HG03097 (cell line): ENCODE data around the gene PLAAT4.
A peak's percentile ranks its signal among the peaks of the same experiment; 100 is the strongest.
"Not testable (repeated sequence)": the region's sequence is repeated elsewhere in the genome, so short reads cannot be mapped to it uniquely, and the experiment has no call there.

ENCODE experiments used
- ATAC-seq: cut with Tn5 transposase; IDR thresholded peaks from one replicate; pipeline ENCODE4 v1.9.1; 2021; ENCODE audit not compliant: unreplicated experiment, low FRiP score

PLAAT4 gene

GRCh38 chr11:63564784-63565350 lies 28.3 kb downstream of the PLAAT4 start:
- ATAC-seq: no peak

- peak; percentile 74 for ATAC-seq
Measured at GRCh38 chr11:63567044-63567840, 30.6 kb downstream of the PLAAT4 start.

- no peak for ATAC-seq
Measured at GRCh38 chr11:63569570-63569969, 33.0 kb downstream of the PLAAT4 start.

- ATAC-seq: no peak
Measured at GRCh38 chr11:63572026-63572688, 35.5 kb downstream of the PLAAT4 start.

- ATAC-seq: peak; percentile 61
Measured at GRCh38 chr11:63573881-63574855, 37.6 kb downstream of the PLAAT4 start.

GRCh38 chr11:63574856-63575602 lies 38.4 kb downstream of the PLAAT4 start:
- ATAC-seq: no peak

- not testable (repeated sequence) for ATAC-seq
Measured at GRCh38 chr11:63578882-63579281, 42.3 kb downstream of the PLAAT4 start.

- not testable (repeated sequence) for ATAC-seq
Measured at GRCh38 chr11:63581224-63581623, 44.6 kb downstream of the PLAAT4 start.

- no peak for ATAC-seq
Measured at GRCh38 chr11:63583357-63583677, 46.7 kb downstream of the PLAAT4 start.

GRCh38 chr11:63586451-63587166 lies 50.0 kb downstream of the PLAAT4 start:
- ATAC-seq: no peak

GRCh38 chr11:63589000-63589399 lies 52.4 kb downstream of the PLAAT4 start:
- no peak for ATAC-seq

- no peak for ATAC-seq
Measured at GRCh38 chr11:63590024-63590788, 53.6 kb downstream of the PLAAT4 start.

- no peak for ATAC-seq
Measured at GRCh38 chr11:63592975-63593395, 56.4 kb downstream of the PLAAT4 start.

- ATAC-seq: no peak
Measured at GRCh38 chr11:63595296-63595695, 58.7 kb downstream of the PLAAT4 start.
